SK-N-MC (cell line): ENCODE results near the gene IQGAP3.

Experiments
- EZH2 ChIP-seq: fragments of 200-600 bp; sonication (generic); IDR thresholded peaks from one replicate; pipeline ENCODE4 v1.6.1; 2017; ENCODE audit warnings: antibody characterized with exemption
- POLR2AphosphoS5 ChIP-seq: IDR thresholded peaks from 2 replicates; pipeline ENCODE4 v1.6.1; 2012; ENCODE audit warnings: mild to moderate bottlenecking, low read depth, low read length, borderline replicate concordance

DNA sequence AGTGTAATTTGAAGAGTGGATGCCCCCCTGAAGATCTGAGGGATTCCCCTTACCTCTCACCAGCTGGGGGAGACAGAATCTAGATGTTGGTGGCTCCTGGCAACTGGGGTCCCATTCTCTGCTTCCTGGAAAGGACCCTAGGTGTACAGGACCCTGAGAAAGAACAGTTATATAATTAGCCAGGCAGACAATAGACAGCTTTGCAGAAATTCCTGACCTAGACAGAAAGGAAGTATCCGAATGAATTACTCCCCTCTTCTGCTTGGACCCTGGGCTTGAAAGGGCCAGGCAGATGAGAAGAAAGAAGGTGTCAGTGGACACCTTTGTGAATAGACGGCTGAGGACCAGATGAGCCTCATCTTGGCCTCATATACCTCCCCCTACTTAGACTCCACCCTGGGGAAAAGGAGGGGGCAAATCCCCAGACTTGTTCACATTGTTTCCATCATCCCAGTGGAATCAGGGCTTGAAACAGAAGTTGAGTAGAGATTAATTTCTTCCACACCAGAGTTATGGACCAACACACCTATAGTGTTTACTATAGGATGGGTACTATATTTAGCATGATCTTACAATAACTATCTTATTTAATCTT is 1.8 kb upstream of the IQGAP3 start:
- TF ChIP-seq POLR2AphosphoS5 (no peak), EZH2 (no peak)
